Measurements from ENCODE around the gene TSPAN31. TPM values are rescaled to one million over a fixed set of nuclear protein-coding genes. Genes with fewer than 3 reads are reported as not detected.

The TSPAN31 gene
- total and polyA plus RNA-seq, 2 experiments from 2014 or later: 15.5 to 15.6 TPM

DNA sequence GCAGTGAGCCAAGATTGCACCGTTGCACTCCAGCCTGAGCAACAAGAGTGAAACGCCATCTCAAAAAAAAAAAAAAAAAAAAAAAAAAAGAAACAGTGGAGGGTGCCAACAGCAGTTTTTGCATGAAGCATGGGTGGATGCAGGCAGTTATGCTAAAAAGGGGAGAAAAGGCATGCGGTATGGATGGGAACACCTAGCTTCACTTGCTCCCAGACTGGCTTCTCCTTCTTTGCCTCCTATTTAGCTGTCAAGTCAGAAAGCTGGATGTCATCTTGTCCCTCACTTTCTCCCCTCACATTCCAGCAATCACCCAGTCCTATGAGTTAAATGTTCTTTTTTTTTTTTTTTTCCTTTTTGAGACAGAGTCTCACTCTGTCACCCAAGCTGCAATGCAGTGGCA, 30.2 kb downstream of the TSPAN31 start (continued):
- TF ChIP-seq, protein P1, sequence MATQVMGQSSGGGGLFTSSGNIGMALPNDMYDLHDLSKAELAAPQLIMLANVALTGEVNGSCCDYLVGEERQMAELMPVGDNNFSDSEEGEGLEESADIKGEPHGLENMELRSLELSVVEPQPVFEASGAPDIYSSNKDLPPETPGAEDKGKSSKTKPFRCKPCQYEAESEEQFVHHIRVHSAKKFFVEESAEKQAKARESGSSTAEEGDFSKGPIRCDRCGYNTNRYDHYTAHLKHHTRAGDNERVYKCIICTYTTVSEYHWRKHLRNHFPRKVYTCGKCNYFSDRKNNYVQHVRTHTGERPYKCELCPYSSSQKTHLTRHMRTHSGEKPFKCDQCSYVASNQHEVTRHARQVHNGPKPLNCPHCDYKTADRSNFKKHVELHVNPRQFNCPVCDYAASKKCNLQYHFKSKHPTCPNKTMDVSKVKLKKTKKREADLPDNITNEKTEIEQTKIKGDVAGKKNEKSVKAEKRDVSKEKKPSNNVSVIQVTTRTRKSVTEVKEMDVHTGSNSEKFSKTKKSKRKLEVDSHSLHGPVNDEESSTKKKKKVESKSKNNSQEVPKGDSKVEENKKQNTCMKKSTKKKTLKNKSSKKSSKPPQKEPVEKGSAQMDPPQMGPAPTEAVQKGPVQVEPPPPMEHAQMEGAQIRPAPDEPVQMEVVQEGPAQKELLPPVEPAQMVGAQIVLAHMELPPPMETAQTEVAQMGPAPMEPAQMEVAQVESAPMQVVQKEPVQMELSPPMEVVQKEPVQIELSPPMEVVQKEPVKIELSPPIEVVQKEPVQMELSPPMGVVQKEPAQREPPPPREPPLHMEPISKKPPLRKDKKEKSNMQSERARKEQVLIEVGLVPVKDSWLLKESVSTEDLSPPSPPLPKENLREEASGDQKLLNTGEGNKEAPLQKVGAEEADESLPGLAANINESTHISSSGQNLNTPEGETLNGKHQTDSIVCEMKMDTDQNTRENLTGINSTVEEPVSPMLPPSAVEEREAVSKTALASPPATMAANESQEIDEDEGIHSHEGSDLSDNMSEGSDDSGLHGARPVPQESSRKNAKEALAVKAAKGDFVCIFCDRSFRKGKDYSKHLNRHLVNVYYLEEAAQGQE (IDR thresholded peaks at IDR 0.05; ENCODE audit: unreplicated experiment): no peak

DNA sequence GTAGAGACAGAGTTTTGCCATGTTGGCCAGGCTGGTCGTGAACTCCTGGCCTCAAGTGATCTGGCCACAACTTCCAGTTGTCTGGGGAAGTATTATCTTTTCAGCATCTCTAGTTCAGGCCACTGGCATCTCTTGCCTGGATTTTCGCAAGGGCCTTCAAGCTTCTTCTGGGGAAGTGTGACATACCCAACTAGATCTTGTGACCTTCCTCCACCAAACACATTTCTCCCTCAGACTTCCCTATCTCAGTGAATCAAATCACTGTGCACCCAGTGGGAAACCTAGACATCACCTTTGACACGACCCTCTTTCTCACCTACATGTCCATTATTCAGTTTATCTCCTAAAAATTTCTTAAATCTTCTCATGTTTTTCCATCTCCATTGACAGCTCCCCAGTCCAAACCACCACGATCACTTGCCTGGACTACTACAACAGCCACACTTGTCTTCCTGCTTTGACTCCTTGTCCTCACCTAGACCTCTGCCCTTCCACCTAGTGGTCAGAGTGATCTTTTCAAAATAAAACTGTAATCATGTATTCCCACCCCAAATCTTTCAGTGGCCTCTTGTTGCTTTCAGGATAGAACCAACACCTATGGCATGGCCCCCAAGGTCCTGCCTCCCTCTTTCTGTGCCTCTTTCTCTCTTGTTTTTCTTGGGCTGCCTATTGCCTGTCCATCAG, 30.9 kb downstream of the TSPAN31 start:
- Histone ChIP-seq H3F3A (replicated peaks; ENCODE audit: low read depth) (no peaks in the 10 kb centered on the region), H3K4me3 (no peak overlapping the region), H3K27me3 (ENCODE audit: insufficient read depth) (peaks cover 19% of the 10 kb centered on the region), H3K27ac (ENCODE audit: low read depth) (no peak overlapping the region), H3K9me2 (ENCODE audit: insufficient read depth) (no peaks in the 10 kb centered on the region), H2AFZ (no peak overlapping the region), H3K4me1 (ENCODE audit: insufficient read depth) (no peaks in the 10 kb centered on the region), H3K4me2 (no peak overlapping the region), H3K36me3 (ENCODE audit: insufficient read depth) (no peaks in the 10 kb centered on the region), H3K79me2 (replicated peaks; ENCODE audit: insufficient read depth) (no peaks in the 10 kb centered on the region), H4K20me1 (replicated peaks; ENCODE audit: insufficient read depth) (no peaks in the 10 kb centered on the region; the same call in 1 of the 2 replicates)
- peaks cover 6% of the 10 kb centered on the region for H3K4me1 Mint-ChIP-seq
- H3K36me3 Mint-ChIP-seq (ENCODE audit: low read depth): peaks cover 7% of the 10 kb centered on the region
- ATAC-seq (no peak), DNase-seq (ENCODE audit: low spot score) (peak; percentile 34)
- no peak overlapping the region; the same call in 2 of the 3 replicates for H3K4me3 Mint-ChIP-seq
- no peaks in the 10 kb centered on the region; the same call in 2 of the 3 replicates for H3K9me3 Mint-ChIP-seq
- no peak overlapping the region for H3K27ac Mint-ChIP-seq
- peaks cover 12% of the 10 kb centered on the region for H3K27me3 Mint-ChIP-seq (ENCODE audit: insufficient read depth, low read depth, poor library complexity)
- TF ChIP-seq, protein P2, sequence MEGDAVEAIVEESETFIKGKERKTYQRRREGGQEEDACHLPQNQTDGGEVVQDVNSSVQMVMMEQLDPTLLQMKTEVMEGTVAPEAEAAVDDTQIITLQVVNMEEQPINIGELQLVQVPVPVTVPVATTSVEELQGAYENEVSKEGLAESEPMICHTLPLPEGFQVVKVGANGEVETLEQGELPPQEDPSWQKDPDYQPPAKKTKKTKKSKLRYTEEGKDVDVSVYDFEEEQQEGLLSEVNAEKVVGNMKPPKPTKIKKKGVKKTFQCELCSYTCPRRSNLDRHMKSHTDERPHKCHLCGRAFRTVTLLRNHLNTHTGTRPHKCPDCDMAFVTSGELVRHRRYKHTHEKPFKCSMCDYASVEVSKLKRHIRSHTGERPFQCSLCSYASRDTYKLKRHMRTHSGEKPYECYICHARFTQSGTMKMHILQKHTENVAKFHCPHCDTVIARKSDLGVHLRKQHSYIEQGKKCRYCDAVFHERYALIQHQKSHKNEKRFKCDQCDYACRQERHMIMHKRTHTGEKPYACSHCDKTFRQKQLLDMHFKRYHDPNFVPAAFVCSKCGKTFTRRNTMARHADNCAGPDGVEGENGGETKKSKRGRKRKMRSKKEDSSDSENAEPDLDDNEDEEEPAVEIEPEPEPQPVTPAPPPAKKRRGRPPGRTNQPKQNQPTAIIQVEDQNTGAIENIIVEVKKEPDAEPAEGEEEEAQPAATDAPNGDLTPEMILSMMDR (conservative IDR thresholded peaks at IDR 0.05; ENCODE audit: low read depth in 2 of 2): peak; percentile 36 to 44
- TF ChIP-seq, protein P1 (IDR thresholded peaks at IDR 0.05; ENCODE audit: unreplicated experiment): no peak

Measured in GM23338 (cell line).